HL-60/S4 treated with retinoic acid at 250 ng/mL for 4 days and 3 days (cell line): ENCODE measurements around the gene ZNF230.

ENCODE experiments used
- in situ Hi-C: fragments of 300-500 bp; cut with MboI; formaldehyde crosslinking; loops from 2 replicates; pipeline ENCODE4 v1.7.0; 2022; ENCODE audit warnings: low sequenced_read_pairs

ZNF230 gene

DNA sequence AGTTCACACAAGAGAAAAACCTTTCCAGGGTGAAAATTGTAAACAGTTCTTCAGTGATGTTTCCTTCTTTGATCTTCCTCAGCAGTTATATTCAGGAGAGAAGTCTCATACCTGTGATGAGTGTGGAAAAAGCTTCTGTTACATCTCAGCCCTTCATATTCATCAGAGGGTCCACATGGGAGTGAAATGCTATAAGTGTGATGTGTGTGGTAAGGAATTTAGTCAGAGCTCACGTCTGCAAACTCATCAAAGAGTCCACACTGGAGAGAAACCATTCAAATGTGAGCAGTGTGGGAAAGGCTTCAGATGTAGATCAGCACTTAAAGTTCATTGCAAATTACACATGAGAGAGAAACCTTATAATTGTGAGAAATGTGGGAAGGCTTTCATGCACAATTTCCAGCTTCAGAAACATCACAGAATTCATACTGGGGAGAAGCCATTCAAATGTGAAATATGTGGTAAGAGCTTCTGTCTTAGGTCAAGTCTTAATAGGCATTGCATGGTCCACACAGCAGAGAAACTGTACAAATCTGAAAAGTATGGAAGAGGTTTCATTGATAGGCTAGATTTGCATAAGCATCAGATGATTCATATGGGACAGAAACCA is 29.3 kb downstream of the ZNF230 start:
- in situ Hi-C loops = no loop called here

GRCh38 chr19:44042147-44042546 is 39.4 kb downstream of the ZNF230 start:
- in situ Hi-C loops = no loop called here

DNA sequence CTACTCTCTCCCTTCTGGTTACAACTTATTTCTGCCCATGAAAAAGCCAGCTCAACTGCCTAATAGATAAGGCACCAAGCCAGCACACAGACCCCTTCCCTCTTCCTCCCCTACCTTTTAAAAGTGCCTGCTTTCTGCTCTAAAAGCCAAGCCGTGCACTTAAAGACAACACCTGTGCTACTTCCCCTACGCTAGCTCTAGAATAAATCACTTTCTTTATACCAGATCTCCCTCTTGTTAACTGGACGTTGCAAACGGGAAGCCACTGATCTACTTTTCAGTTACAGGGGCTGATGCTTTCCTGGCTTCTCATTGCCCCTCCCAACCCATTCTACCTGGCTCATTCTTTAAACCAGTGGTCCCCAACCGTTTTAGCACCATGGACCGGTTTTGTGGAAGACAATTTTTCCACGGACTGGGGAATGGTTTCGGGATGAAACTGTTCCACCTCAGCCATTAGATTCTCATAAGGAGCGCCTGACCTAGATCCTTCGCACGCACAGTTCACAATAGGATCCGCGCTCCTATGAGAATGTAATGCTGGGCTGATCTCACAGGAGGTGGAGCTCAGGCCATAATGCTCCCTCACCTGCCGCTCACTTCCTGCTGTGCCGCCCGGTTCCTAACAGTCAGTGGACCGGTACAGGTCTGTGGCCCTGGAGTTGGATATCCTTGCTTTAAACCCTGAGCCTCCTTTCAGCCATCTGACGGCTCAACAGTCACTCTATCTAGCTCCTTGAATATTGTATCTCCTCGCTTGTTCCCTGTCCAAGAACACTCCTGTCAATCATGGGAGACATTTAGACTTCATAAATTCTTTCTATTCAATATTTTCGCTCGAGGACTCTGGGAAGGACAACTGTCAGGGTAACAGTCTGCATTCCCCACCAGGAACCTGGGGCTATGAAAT is 48.2 kb downstream of the ZNF230 start:
- in situ Hi-C loops = no loop called here

DNA sequence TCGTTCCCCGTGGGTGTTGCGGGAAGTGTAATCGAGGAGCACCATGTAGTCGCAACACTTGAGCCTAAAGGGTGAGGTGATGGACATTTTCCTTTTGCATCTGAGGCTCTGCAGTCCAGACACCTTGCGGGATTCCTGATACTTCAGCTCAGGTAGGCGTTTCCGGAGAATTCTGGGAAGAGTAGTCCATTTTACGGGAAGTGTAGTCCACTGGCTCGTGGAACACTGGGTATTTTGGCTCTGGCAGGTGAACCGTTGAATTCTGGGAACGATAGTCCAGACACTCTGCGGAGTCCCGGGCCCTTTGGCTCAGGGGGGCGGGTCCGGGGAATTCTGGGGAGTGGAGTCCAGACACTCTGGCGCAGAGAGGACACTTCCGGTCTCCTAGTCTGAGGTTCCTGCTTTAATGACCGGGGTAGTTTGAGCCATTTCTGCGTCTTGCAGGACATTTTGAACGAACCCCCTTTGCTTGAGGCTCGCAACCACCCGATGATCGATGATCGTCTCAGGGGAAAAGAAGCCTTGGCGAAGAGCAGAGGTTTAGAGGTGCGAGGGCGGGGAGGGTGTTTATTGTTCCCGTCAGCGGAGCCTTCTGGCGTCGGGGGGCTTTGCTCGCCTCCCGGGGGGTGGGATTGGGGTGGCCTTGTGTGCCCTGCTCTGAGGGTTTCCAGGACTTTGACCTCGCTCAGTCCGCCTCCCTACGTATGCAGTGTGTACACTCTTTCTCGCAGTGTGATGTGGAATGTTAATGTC is 49.1 kb downstream of the ZNF230 start, which contains the start of gene ZNF223:
Gene ZNF223, plus strand, starts transcription at position 387 of the 753 bp plus-strand sequence. CDS start 3,141 bp downstream, outside the sequence.
- in situ Hi-C loops = no loop called here

- in situ Hi-C loops = no loop called here
These were observed 53.1 kb downstream of the ZNF230 start for GRCh38 chr19:44055870-44056269.

- in situ Hi-C loops = no loop called here
These were observed 56.5 kb downstream of the ZNF230 start for GRCh38 chr19:44059229-44059628.

DNA sequence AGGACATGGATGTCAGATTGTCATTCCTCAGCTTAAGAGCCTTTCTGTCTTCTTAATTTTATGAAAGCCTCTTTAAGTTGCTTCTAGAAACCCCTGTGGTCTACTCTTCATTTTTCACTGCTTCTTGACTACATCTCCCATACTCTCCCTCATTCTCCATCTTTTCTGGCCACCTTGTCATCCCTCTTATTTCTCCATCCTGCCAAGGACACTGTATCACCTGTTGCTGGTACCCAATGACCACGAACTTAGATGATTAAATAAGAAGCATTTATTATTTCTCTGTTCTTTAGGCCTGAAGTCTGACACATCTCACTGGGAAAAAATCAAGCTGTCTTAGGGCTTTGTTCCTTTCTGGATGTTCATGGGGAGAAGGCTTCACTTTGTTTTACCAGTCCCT is 58.3 kb downstream of the ZNF230 start:
- in situ Hi-C loops = no loop called here
